ENCODE measurements around the gene PIGR.

DNA sequence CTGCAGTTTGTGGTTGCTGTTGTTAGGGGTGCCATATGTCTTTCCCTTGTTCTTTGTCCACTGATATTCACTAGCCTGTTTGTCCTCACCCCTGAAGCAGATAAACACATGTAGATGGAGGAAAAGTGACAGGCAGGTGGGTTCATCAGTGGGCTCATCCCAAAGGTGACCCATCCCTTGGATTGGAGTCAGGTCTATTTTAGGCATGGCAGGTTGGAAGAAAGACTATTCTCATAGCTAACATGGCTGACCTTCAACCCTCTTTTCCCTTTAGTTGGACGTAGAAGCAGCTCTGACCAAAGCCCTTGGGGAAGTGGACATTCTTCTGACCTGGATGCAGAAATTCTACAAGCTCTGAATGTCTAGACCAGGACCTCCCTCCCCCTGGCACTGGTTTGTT lies 43.6 kb downstream of the PIGR start:
- TF ChIP-seq, protein P1, sequence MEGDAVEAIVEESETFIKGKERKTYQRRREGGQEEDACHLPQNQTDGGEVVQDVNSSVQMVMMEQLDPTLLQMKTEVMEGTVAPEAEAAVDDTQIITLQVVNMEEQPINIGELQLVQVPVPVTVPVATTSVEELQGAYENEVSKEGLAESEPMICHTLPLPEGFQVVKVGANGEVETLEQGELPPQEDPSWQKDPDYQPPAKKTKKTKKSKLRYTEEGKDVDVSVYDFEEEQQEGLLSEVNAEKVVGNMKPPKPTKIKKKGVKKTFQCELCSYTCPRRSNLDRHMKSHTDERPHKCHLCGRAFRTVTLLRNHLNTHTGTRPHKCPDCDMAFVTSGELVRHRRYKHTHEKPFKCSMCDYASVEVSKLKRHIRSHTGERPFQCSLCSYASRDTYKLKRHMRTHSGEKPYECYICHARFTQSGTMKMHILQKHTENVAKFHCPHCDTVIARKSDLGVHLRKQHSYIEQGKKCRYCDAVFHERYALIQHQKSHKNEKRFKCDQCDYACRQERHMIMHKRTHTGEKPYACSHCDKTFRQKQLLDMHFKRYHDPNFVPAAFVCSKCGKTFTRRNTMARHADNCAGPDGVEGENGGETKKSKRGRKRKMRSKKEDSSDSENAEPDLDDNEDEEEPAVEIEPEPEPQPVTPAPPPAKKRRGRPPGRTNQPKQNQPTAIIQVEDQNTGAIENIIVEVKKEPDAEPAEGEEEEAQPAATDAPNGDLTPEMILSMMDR (IDR thresholded peaks at IDR 0.05), result no peak
- no peak for TF ChIP-seq POLR2A (IDR thresholded peaks at IDR 0.05)

All from adrenal gland (tissue), 5 donors.